Keratinocyte (primary cell): ENCODE results near the gene DOK6.

ENCODE experiments used
- CTCF ChIP-seq, 3 experiments: IDR thresholded peaks in 1 of 3; conservative IDR thresholded peaks in 1 of 3; optimal IDR thresholded peaks in 1 of 3; 2 replicates in 2 of 3; 3 replicates in 1 of 3; pipeline versions ENCODE3 to v1.5.1; 2011; ENCODE audit warnings: low read length in 3 of 3, mild to moderate bottlenecking in 3 of 3, moderate library complexity in 2 of 3, control low read depth in 1 of 3, inconsistent platforms in 1 of 3; ENCODE audit not compliant: insufficient read depth in 2 of 3; ENCODE audit errors: extremely low read depth in 1 of 3
- EZH2 ChIP-seq: IDR thresholded peaks from one replicate; pipeline ENCODE4 v1.6.1; 2012; ENCODE audit warnings: inconsistent platforms, mild to moderate bottlenecking, low read length, moderate library complexity

GRCh38 chr18:69569133-69569532, 168.4 kb downstream of the DOK6 start:
- TF ChIP-seq CTCF (optimal IDR thresholded peaks at IDR 0.05 in 1 of 3, IDR thresholded peaks at IDR 0.05 in 1 of 3, conservative IDR thresholded peaks at IDR 0.05 in 1 of 3; ENCODE audit: extremely low read depth in 1 of 3, insufficient read depth in 2 of 3, low read length in 3 of 3) (no peak), EZH2 (no peak)
